CD1c-positive myeloid dendritic cell (primary cell): ENCODE results near the gene ID3.

Experiments used
- DNase-seq: peaks from one replicate; pipeline ENCODE4 v3.0.0-alpha.2; 2016; ENCODE audit errors: extremely low spot score

ID3 gene

GRCh38 chr1:23527900-23528249 lies 31.4 kb downstream of the ID3 start:
- DNase-seq, result no peak

- DNase-seq, result peak; percentile 59
Measured at GRCh38 chr1:23527366-23527765, 31.9 kb downstream of the ID3 start.

- no peak for DNase-seq
Measured at GRCh38 chr1:23526329-23527041, 32.8 kb downstream of the ID3 start.

DNA sequence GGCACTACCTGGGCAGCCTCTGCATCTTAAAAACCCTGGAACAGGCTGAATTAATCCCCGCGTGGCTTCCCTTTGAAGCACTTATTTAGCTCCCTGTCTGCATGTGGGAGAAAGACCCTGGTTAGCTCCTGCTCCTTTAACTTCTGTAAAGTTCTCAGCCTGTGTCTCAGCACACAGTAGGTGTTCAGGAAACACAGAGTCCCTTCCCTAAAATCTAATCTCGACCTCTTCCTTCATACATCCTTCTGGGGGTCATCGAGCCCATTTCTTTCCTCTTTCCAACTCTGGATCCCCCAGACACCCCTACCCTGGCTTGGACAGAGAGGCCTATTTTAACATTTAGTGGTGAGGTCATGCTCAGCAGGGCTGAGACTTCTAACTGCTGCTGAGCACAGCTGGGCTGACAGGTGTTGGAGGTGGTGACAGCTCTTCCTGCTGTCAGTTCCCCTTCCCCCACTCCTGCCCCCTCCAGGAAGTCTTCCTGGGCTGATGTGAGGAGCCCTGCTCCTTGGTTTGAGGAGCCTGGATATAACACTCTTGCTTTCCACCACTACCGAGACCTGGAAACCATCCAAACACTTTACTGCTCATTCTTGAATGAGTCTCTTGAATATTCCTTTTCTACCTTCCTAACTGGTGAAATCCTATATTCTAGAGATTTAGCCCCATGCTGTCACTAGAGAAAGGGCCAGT lies 33.6 kb downstream of the ID3 start:
- DNase-seq, result no peak

DNA sequence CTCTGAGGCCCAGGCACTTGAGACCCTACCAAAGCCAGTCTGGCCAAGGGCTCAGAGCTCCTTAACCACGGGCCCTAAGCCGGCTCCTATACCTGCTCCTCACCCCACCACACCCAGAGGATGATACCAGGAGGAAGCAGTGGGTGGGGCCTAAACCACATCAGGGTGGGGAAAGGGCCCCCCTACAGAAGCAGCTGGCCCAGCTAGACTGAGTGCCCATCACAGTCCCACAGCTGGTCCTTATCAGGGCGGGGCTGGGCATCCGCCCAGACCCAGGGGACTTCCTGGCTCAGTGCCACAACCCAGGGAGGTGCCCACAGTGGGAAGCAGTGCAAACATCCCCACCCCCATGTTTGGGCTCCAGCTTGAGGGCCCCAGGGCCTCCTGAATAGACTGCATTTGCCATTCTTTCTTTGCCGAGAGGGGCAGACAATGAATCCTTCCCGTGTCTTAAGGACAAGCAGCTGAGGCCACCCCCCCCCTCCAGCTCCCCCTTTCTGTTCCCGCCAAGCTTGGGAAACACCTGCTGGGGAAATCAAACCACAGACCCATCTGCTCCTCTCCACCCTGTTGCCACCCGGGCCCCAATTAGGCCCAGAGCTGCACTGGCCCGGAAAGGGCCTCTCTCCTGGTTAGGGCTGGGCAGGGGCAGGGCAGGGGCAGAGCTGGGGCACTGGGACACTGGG lies 34.4 kb downstream of the ID3 start:
- DNase-seq, result no peak

- DNase-seq, result no peak
Measured at GRCh38 chr1:23524163-23524562, 35.1 kb downstream of the ID3 start.

DNA sequence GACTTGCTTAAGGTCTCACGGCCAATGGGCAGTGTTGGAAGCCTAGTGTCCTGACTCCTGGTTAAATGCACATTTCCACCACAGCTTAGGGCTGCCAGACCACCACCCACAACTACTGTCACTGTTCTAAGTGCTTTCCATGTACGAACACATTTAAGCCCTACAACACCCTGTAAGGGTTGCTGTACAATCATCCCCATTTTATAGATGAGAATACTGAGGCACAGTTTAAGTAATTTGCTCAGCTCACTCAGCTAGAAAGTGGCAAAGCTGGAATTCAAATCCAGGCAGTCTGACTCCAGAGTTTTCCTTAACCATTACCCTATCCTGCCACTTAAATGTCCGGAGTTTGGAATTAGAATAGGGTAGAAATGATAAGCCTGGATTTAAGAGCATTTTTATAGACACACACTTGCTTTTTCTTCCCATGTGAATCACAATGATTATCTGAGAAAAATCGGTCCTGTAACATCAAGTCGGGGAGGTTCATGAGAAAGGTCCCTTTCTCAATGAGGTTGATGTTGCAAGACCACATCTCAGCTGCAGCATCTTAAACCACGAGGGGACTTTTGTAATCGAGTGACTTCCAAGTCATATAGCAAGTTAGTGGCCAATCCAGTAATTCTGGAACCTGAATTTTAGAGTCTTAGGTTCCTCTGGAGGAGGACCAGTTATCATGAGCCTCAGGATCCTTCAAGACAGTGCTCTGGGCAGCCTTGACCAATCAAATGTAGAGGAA lies 36.9 kb downstream of the ID3 start:
- DNase-seq, result peak; percentile 82

DNA sequence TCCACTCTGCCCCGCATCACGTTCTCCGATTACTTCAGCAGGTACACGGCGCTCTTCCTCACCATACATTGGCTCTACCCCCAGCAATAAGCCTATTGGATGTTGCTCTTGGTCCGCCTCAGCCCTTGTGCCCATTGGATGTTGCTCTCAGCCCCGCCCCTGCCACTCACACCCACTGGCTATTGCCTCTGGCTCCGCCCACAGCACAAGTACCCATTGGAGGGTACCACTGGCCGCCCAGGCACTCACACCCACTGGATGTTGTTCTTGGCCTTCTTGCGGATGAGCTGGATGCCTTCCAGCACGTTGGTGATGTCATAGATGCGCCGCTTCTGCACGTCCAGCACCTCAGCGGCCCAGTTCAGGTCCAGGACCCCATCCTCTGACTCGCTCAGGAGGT lies 37.7 kb downstream of the ID3 start:
- DNase-seq, result no peak

DNA sequence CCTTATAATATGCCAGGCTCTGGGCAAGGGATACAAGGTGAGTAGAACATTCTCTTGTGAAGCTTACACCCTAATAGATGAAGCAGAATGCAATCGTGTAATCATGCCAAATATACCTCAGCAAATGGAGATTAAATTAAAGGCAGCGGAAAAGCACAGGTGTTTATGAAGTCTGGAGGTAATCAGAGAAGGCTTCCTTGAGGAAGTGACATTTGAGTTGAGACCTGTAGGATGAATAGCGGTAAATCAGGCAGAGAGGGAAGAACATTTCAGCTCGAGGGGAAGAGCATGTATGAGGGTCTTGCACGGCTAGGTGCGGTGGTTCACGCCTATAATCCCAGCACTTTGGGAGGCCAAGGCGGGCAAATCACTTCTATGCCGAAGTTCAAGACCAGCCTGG lies 41.7 kb downstream of the ID3 start:
- no peak for DNase-seq

- DNase-seq, result no peak
Measured at GRCh38 chr1:23515905-23516304, 43.4 kb downstream of the ID3 start.

- DNase-seq, result no peak
Measured at GRCh38 chr1:23514111-23514679, 45.1 kb downstream of the ID3 start.

DNA sequence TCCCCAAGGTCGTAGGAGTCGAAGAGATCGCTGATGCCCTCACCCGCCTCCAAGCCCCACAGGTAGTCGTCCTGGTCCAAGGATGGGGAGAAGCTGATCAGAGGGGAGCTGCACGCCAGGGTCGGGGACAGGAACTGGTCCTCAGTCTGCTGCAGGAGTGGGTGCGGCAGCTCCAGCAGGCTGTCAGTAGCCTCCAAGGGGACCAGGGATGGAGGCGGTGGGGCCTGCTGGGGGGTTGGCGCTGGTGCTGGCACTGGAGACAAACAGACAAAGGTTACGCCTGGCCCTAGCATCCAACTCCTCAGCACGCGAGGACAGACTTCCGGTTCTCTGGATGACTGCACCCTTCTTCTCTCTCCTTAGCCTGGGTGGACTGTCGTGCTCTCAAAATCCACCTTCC lies 49.4 kb downstream of the ID3 start:
- DNase-seq, result no peak
